Gastrocnemius medialis (tissue), 4 donors: ENCODE measurements around the gene AGPAT3. TPM values are rescaled to one million over a fixed set of nuclear protein-coding genes. Genes with fewer than 3 reads are reported as not detected.

ENCODE experiments used
- ATAC-seq, 2 donors: fragments of 150-250 bp; one replicate each; pipeline ENCODE4 v1.9.1; 2016
- DNase-seq, 2 donors: peaks; one replicate each; pipeline ENCODE4 v3.0.0-alpha.2; 2019
- H3K27ac ChIP-seq, 4 donors: fragments of 200-600 bp; sonication (generic); 1 replicate in 1 of 4; 2 replicates in 3 of 4; pipeline ENCODE4 v1.5.1; 2016 to 2018; ENCODE audit warnings: mild to moderate bottlenecking in 2 of 4, moderate library complexity in 1 of 4
- H3K27me3 ChIP-seq, 3 donors: fragments of 200-600 bp; sonication (generic) in 2 of 3; 1 replicate in 1 of 3; 2 replicates in 2 of 3; pipeline versions ENCODE4 v1.5.1 to v1.6.0; 2016 to 2019; ENCODE audit warnings: mild to moderate bottlenecking in 1 of 3, moderate library complexity in 1 of 3
- H3K36me3 ChIP-seq, 2 donors: fragments of 200-600 bp; sonication (generic) in 1 of 2; one replicate each; pipeline ENCODE4 v1.5.1; 2017 to 2018
- H3K4me1 ChIP-seq, 2 donors: fragments of 200-600 bp; sonication (generic) in 1 of 2; one replicate each; pipeline ENCODE4 v1.5.1; 2016 to 2017; ENCODE audit warnings: mild to moderate bottlenecking in 2 of 2
- H3K4me3 ChIP-seq, 4 donors: fragments of 200-600 bp; sonication (generic) in 3 of 4; 1 replicate in 1 of 4; 2 replicates in 3 of 4; pipeline ENCODE4 v1.5.1; 2016 to 2019; ENCODE audit warnings: mild to moderate bottlenecking in 2 of 4
- H3K9me3 ChIP-seq, 3 donors: fragments of 200-600 bp; sonication (generic) in 2 of 3; 1 replicate in 1 of 3; 2 replicates in 2 of 3; pipeline ENCODE4 v1.5.1; 2016 to 2019
- POLR2A ChIP-seq, 2 donors: fragments of 450-650 bp; IDR thresholded peaks; one replicate each; pipeline ENCODE4 v1.6.1; 2017; ENCODE audit warnings: antibody characterized with exemption in 2 of 2, mild to moderate bottlenecking in 2 of 2, moderate library complexity in 2 of 2
- in situ Hi-C, 4 donors: fragments of 200-750 bp; cut with MboI; loops; one replicate each; pipeline versions ENCODE4 v1.15.0 to v1.8.0; 2017; ENCODE audit warnings: low sequenced_read_pairs in 4 of 4
- intact Hi-C: fragments of 100-400 bp; cut with DNase I; formaldehyde crosslinking; loops from one replicate; pipeline ENCODE4 v1.15.1; 2023; ENCODE audit warnings: low total_unique reads
- total RNA-seq, 4 donors: library from RNA; depleted of rRNA; stranded (reverse); fragments of >200 nt; gene quantifications; one replicate each; pipeline versions ENCODE4 v1.1.0 to v1.2.3, GENCODE V29; 2016
- TF ChIP-seq, protein P1 (sequence below), 5 experiments: fragments of 450-650 bp in 3 of 5; fragments of 200-600 bp in 2 of 5; sonication (generic) in 2 of 5; IDR thresholded peaks in 4 of 5; conservative IDR thresholded peaks in 1 of 5; 1 replicate in 4 of 5; 2 replicates in 1 of 5; pipeline ENCODE4 v1.5.1; 2016 to 2019; ENCODE audit warnings: antibody characterized with exemption in 5 of 5, mild to moderate bottlenecking in 3 of 5, moderate library complexity in 3 of 5

The AGPAT3 gene
- total RNA-seq, 4 donors from 2014 or later = 44.2 to 102 (median 59.3) TPM

- in situ Hi-C loops = no loop called here
- Histone ChIP-seq H3K27me3 (no peaks in the 10 kb centered on the region), H3K4me1 (peaks cover 75% of the 10 kb centered on the region in 2 donors), H3K4me3 (no peak overlapping the region), H3K27ac (peak overlapping the region in 2 of 4 donors; percentile 95 to 96), H3K36me3 (no peaks in the 10 kb centered on the region), H3K9me3 (no peaks in the 10 kb centered on the region)
- ATAC-seq = no peak
- intact Hi-C loops = no loop called here
- no peak for DNase-seq
- TF ChIP-seq POLR2A (IDR thresholded peaks at IDR 0.05) = no peak
- TF ChIP-seq, protein P1, sequence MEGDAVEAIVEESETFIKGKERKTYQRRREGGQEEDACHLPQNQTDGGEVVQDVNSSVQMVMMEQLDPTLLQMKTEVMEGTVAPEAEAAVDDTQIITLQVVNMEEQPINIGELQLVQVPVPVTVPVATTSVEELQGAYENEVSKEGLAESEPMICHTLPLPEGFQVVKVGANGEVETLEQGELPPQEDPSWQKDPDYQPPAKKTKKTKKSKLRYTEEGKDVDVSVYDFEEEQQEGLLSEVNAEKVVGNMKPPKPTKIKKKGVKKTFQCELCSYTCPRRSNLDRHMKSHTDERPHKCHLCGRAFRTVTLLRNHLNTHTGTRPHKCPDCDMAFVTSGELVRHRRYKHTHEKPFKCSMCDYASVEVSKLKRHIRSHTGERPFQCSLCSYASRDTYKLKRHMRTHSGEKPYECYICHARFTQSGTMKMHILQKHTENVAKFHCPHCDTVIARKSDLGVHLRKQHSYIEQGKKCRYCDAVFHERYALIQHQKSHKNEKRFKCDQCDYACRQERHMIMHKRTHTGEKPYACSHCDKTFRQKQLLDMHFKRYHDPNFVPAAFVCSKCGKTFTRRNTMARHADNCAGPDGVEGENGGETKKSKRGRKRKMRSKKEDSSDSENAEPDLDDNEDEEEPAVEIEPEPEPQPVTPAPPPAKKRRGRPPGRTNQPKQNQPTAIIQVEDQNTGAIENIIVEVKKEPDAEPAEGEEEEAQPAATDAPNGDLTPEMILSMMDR (IDR thresholded peaks at IDR 0.05 in 4 of 5, conservative IDR thresholded peaks at IDR 0.05 in 1 of 5) = no peak
These were observed 56.6 kb downstream of the AGPAT3 start for GRCh38 chr21:43921571-43921978.

DNA sequence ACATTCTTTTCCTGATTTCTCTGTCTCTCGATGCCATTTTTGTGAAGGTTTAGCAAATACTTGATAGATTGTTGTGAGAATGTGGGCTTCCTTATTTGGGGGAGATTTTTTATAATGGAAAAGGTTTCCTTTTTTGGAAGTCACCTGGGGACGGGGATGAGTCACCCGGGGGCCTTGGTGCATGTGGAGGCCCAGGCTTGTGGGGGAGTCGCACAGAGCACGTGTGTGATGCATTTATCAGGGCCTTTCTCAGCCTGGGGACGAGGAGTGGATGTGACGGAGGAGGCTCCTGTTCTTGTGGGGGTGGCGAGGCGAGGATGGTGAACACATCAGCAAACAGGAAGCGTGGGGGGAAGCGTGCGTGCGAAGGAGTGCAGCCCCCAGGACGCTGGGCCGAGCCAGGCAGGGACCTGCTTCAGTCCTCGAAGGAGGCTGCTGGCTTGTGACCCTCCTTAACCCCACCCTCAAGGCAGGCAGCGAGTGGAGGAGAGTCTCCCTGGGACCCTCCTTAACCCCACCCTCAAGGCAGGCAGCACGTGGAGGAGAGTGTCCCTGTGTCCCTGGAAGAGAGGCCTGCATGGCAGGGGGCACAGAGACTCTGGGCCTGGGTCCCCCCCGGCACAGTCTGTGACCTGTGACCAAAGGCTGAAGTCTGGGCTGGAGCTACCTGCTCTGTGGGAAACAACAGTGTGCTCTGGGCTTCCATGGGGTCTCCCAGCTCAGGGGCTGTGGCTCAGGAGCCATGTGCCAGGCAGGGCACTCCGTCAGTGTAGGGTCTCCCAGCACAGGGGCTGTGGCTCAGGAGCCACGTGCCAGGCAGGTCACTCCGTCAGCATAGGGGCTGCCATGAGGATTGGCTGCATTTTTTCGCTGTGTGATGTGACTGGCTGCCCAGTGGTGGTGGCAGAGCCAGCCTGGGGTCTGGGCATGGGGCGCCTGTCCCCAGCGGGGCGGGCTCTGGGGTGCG is 57.2 kb downstream of the AGPAT3 start:
- no peak for ATAC-seq
- in situ Hi-C loops = no loop called here
- Histone ChIP-seq H3K36me3 (no peaks in the 10 kb centered on the region), H3K4me1 (peaks cover 71 to 75% of the 10 kb centered on the region in 2 donors), H3K4me3 (no peak overlapping the region), H3K27ac (peak overlapping the region; percentile 71 to 96 (median 94)), H3K27me3 (no peaks in the 10 kb centered on the region), H3K9me3 (no peaks in the 10 kb centered on the region)
- intact Hi-C loops = no loop called here
- DNase-seq = no peak
- no peak for TF ChIP-seq POLR2A (IDR thresholded peaks at IDR 0.05)
- TF ChIP-seq, protein P1 (IDR thresholded peaks at IDR 0.05 in 4 of 5, conservative IDR thresholded peaks at IDR 0.05 in 1 of 5) = no peak

DNA sequence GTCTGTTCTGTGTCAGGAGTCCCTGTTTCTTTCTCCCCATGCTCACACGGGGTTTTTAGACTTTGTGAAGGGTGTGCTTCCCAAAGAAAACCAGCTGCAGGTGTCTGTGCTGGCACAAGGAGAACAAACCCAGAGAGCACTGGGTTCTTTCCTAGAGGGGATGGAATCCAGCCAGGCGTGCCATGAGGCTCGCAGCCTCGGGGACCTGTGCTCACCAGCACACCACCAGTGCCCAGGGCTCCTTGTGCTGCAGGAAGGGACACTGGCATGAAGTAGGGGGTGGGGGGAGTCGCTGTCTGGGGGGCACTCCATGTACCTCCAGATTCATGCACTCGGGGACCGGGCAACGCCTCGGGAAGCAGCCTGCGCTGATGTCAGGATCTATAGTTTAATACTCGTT is 57.9 kb downstream of the AGPAT3 start:
- Histone ChIP-seq H3K4me1 (peaks cover 75 to 80% of the 10 kb centered on the region in 2 donors), H3K36me3 (no peaks in the 10 kb centered on the region), H3K27me3 (no peaks in the 10 kb centered on the region), H3K27ac (peak overlapping the region; percentile 71 to 96 (median 94)), H3K9me3 (no peaks in the 10 kb centered on the region), H3K4me3 (no peak overlapping the region)
- intact Hi-C loops = no loop called here
- TF ChIP-seq POLR2A (IDR thresholded peaks at IDR 0.05) = no peak
- TF ChIP-seq, protein P1 (IDR thresholded peaks at IDR 0.05 in 4 of 5, conservative IDR thresholded peaks at IDR 0.05 in 1 of 5) = no peak
- ATAC-seq (peak; percentile 20 to 44), DNase-seq (peak; percentile 61 to 66)
- in situ Hi-C loops = no loop called here

- H3K36me3 ChIP-seq = no peaks in the 10 kb centered on the region
- no peak overlapping the region for H3K4me3 ChIP-seq
- no peak for DNase-seq
- H3K4me1 ChIP-seq = peaks cover 77 to 82% of the 10 kb centered on the region in 2 donors
- peak; percentile 4 to 13 for ATAC-seq
- H3K27me3 ChIP-seq = no peaks in the 10 kb centered on the region
- peak overlapping the region; percentile 71 to 96 (median 94) for H3K27ac ChIP-seq
- no peaks in the 10 kb centered on the region for H3K9me3 ChIP-seq
- TF ChIP-seq, protein P1 (IDR thresholded peaks at IDR 0.05 in 4 of 5, conservative IDR thresholded peaks at IDR 0.05 in 1 of 5) = no peak
- TF ChIP-seq POLR2A (IDR thresholded peaks at IDR 0.05) = no peak
- in situ Hi-C loops (no loop called here), intact Hi-C loops (no loop called here)
These were observed 58.4 kb downstream of the AGPAT3 start for GRCh38 chr21:43923391-43923790.
